GM12878 (cell line): ENCODE measurements around the gene BNC2. TPM values are rescaled to one million over a fixed set of nuclear protein-coding genes. Genes with fewer than 3 reads are reported as not detected.

Experiments
- ATAC-seq: fragments of 200-7000 bp; cut with Tn5 transposase; 3 replicates; pipeline ENCODE4 v1.9.1; 2020; ENCODE audit warnings: mild to moderate bottlenecking, moderate library complexity
- BruUV-seq: library from RNA; stranded (reverse); fragments of 400-500 nt; replicated peaks from 2 replicates; lab custom pipeline; 2021; lab: Mats Ljungman, UMichigan
- CTCF ChIA-PET: fragments of 300-600 bp; sonication (Branson Sonifier 250); formaldehyde crosslinking; extraction: SDS; loops from one replicate; lab custom pipeline; 2021; ENCODE audit warnings: inconsistent platforms; lab: Yijun Ruan, JAX
- POLR2A ChIA-PET: fragments of 350-600 bp; formaldehyde crosslinking; extraction: SDS; loops from one replicate; lab custom pipeline; 2021; ENCODE audit warnings: inconsistent platforms; lab: Charles Lee
- RAD21 ChIA-PET: fragments of 300-600 bp; sonication (Branson Sonifier 250); formaldehyde crosslinking; loops from one replicate; lab custom pipeline; 2023; ENCODE audit warnings: antibody characterized with exemption; ENCODE audit not compliant: unreplicated experiment; lab: Charles Lee
- SMC1A ChIA-PET: fragments of 300-600 bp; sonication (Branson Sonifier 250); formaldehyde crosslinking; loops from one replicate; lab custom pipeline; 2023; ENCODE audit not compliant: unreplicated experiment, uncharacterized antibody; lab: Charles Lee
- DNase-seq: peaks from one replicate; pipeline ENCODE4 v3.0.0-alpha.2; 2011; ENCODE audit warnings: low read depth, low spot score
- FAIRE-seq: peaks from 3 replicates; lab custom pipeline; 2011; peaks lifted over from hg19 to GRCh38; lab: Jason Lieb, UNC
- H2AFZ ChIP-seq: 2 replicates; pipeline ENCODE4 v1.6.0; 2011; ENCODE audit warnings: low read depth, low read length, control low read depth; ENCODE audit not compliant: control insufficient read depth
- H3K27ac ChIP-seq: 2 replicates; pipeline ENCODE4 v1.5.1; 2011; ENCODE audit warnings: control low read depth; ENCODE audit not compliant: control insufficient read depth, insufficient read depth
- H3K27me3 ChIP-seq, 2 experiments: replicated peaks in 1 of 2; 2 replicates each; pipeline versions ENCODE4 v1.6.0 to v1.6.1; 2011; ENCODE audit warnings: low read length in 1 of 2; ENCODE audit not compliant: control insufficient read depth in 2 of 2, insufficient read depth in 2 of 2
- H3K36me3 ChIP-seq, 2 experiments: 2 replicates each; pipeline ENCODE4 v1.5.1; 2011; ENCODE audit warnings: low read length in 1 of 2; ENCODE audit not compliant: control insufficient read depth in 2 of 2, insufficient read depth in 2 of 2
- H3K4me1 ChIP-seq: 2 replicates; pipeline ENCODE4 v1.6.1; 2011; ENCODE audit warnings: mild to moderate bottlenecking, low read length, moderate library complexity, mixed read lengths; ENCODE audit not compliant: control insufficient read depth, insufficient read depth
- H3K4me2 ChIP-seq: 2 replicates; pipeline ENCODE4 v1.6.0; 2011; ENCODE audit warnings: control low read depth; ENCODE audit not compliant: control insufficient read depth, insufficient read depth
- H3K4me3 ChIP-seq: fragments of 200-600 bp; sonication (generic); 2 replicates; pipeline ENCODE4 v1.5.1; 2016
- H3K79me2 ChIP-seq: 2 replicates; pipeline ENCODE4 v1.6.0; 2011; ENCODE audit warnings: low read length; ENCODE audit not compliant: control insufficient read depth, insufficient read depth
- H3K9ac ChIP-seq: 2 replicates; pipeline ENCODE4 v1.8.0; 2011; ENCODE audit warnings: low read length, control low read depth, mixed read lengths; ENCODE audit not compliant: control insufficient read depth, insufficient read depth
- H3K9me3 ChIP-seq: replicated peaks from 3 replicates; pipeline ENCODE4 v1.5.1; 2011; ENCODE audit warnings: mild to moderate bottlenecking, low read length; ENCODE audit not compliant: control insufficient read depth, insufficient read depth
- H4K20me1 ChIP-seq: 2 replicates; pipeline ENCODE4 v1.6.0; 2011; ENCODE audit not compliant: control insufficient read depth, insufficient read depth
- ATF7 ChIP-seq: fragments of 450-650 bp; IDR thresholded peaks from 2 replicates; pipeline ENCODE4 v1.6.1; 2016; ENCODE audit warnings: low read depth, mild to moderate bottlenecking
- BMI1 ChIP-seq: fragments of 450-650 bp; IDR thresholded peaks from 2 replicates; pipeline ENCODE4 v1.6.1; 2016; ENCODE audit warnings: mild to moderate bottlenecking, moderate library complexity, borderline replicate concordance
- MEF2B ChIP-seq: fragments of 450-650 bp; IDR thresholded peaks from 2 replicates; pipeline ENCODE4 v1.6.1; 2018; ENCODE audit warnings: mild to moderate bottlenecking, moderate library complexity; ENCODE audit not compliant: partially characterized antibody, poor library complexity, severe bottlenecking
- PAX5 ChIP-seq: IDR thresholded peaks from 2 replicates; pipeline ENCODE4 v1.6.1; 2011; ENCODE audit warnings: low read depth, low read length, borderline replicate concordance
- SMARCA5 ChIP-seq: fragments of 450-650 bp; IDR thresholded peaks from 2 replicates; pipeline ENCODE4 v1.6.1; 2017; ENCODE audit warnings: mild to moderate bottlenecking
- TARDBP ChIP-seq: IDR thresholded peaks from 2 replicates; pipeline ENCODE4 v1.6.1; 2016; ENCODE audit warnings: borderline replicate concordance
- WGBS: methylation state at CpG from one replicate; pipeline ENCODE4 v1.1.6; 2016; ENCODE audit warnings: low lambda C conversion rate; ENCODE audit not compliant: insufficient replicate concordance, insufficient coverage; ENCODE audit errors: missing lambda C conversion rate; 5-methylcytosine and 5-hydroxymethylcytosine counted together
- in situ Hi-C: fragments of 300-500 bp; cut with MboI; formaldehyde crosslinking; loops from 9 replicates; pipeline ENCODE4 v1.14.3; 2018; ENCODE audit warnings: mixed read lengths
- intact Hi-C: fragments of 100-400 bp; cut with micrococcal nuclease; formaldehyde crosslinking; loops from one replicate; pipeline ENCODE4 v1.14.2; 2022; ENCODE audit not compliant: unreplicated experiment
- polyA plus RNA-seq, 11 experiments: library from polyadenylated mRNA; depleted of rRNA in 4 of 11; unstranded in 6 of 11; stranded (reverse) in 5 of 11; fragments of >200 nt; fragmentation: Nextera tagmentation in 4 of 11; fragmentation: Illumina TruSeq in 1 of 11; extraction: Ambion mirVana in 4 of 11; extraction: Trizol in 1 of 11; gene quantifications; 1 replicate in 1 of 11; 2 replicates in 10 of 11; pipeline versions ENCODE4 v1.2.1 to v1.2.3, GENCODE V29; 2011 to 2016; ENCODE audit warnings: inconsistent platforms in 2 of 11, missing spikeins in 2 of 11, low read depth in 1 of 11
- total RNA-seq, 4 experiments: library from RNA; depleted of rRNA in 3 of 4; stranded (reverse); fragments of >200 nt in 3 of 4; fragmentation: Illumina TruSeq in 1 of 4; extraction: Trizol in 1 of 4; gene quantifications; 2 replicates each; pipeline versions ENCODE4 v1.2.1 to v1.2.3, GENCODE V29; 2013 to 2021

BNC2 gene
- total and polyA plus RNA-seq, 10 of the 15 experiments (the other 5 are each of a cell fraction or from before 2014, with no cell fraction given) = 0.05 to 14.5 (median 0.26) TPM

GRCh38 chr9:16453390-16453789, 417.1 kb downstream of the BNC2 start (continued):
- TF ChIP-seq TARDBP (no peak), ATF7 (peak; percentile 46; the same call in 1 of the 2 replicates)

DNA sequence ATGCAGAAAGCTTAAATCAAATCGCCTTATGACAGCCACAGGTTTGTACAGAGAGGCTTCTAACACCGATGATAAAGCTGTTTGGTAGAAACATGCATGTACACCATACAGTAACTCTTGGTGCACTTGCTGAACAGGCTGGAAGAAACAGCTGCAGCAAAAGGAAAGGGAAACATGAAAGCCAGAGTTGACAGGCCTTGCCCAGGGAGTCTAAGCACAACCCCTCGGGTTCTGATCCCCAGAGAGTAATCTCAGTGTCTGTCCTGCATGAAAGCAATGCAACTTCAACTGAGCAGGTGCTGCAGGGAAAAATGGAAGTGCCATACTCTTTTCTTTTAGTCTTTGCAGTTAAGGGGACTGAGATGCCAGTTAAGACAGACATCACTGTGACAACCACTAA, 419.9 kb downstream of the BNC2 start:
- H3K9ac ChIP-seq = no peak overlapping the region
- CTCF ChIA-PET = interaction anchor here (1.0 to 1.7 kb wide), 3 partner anchors 18 to 74 kb away, joined by 3 to 5 read pairs (median 4); no protein-coding TSS in a partner anchor
- FAIRE-seq (no peak), DNase-seq (no peak)
- H3K36me3 ChIP-seq = no peaks in the 10 kb centered on the region
- RAD21 ChIA-PET = interaction anchor here (0.8 to 2.0 kb wide), 4 partner anchors 8 to 72 kb away, joined by 3 to 10 read pairs (median 4); no protein-coding TSS in a partner anchor
- no peaks in the 10 kb centered on the region for H3K4me1 ChIP-seq
- no peak overlapping the region for H3K4me3 ChIP-seq
- POLR2A ChIA-PET = no interaction called here
- H3K9me3 ChIP-seq = no peaks in the 10 kb centered on the region
- H4K20me1 ChIP-seq = no peaks in the 10 kb centered on the region
- H3K79me2 ChIP-seq = no peaks in the 10 kb centered on the region
- no peaks in the 10 kb centered on the region for H3K27me3 ChIP-seq
- in situ Hi-C loops = no loop called here
- no peak for TF ChIP-seq BMI1
- TF ChIP-seq MEF2B = peak; percentile 89
- TF ChIP-seq, all 136 proteins: peak for 1
- no peak overlapping the region for H3K4me2 ChIP-seq
- SMC1A ChIA-PET = interaction anchor here (0.8 to 3.2 kb wide), 8 partner anchors 8 to 71 kb away, joined by 3 to 18 read pairs (median 6); no protein-coding TSS in a partner anchor
- ATAC-seq = peak; percentile 74
- H2AFZ ChIP-seq = peak overlapping the region; percentile 51
- no peak overlapping the region for H3K27ac ChIP-seq
- WGBS = 2% methylated on average over 3 of the region's 3 CpGs
- BruUV-seq = no TSS peak
- intact Hi-C loops = loop anchor here (5.0 kb wide), 1 partner anchor 37 kb away; no protein-coding TSS in a partner anchor

- no peak for DNase-seq
- no TSS peak for BruUV-seq
- Histone ChIP-seq H3K4me3 (no peak overlapping the region), H3K36me3 (no peaks in the 10 kb centered on the region), H3K4me1 (no peaks in the 10 kb centered on the region), H3K4me2 (no peak overlapping the region), H3K27ac (no peak overlapping the region), H3K79me2 (no peaks in the 10 kb centered on the region), H3K27me3 (no peaks in the 10 kb centered on the region), H3K9ac (no peak overlapping the region), H2AFZ (no peak overlapping the region), H3K9me3 (no peaks in the 10 kb centered on the region), H4K20me1 (no peaks in the 10 kb centered on the region)
- ChIA-PET RAD21 (interaction anchor here (0.8 to 2.0 kb wide), 3 partner anchors 9 to 34 kb away, joined by 3 to 10 read pairs (median 5); no protein-coding TSS in a partner anchor), SMC1A (interaction anchor here (0.5 to 3.2 kb wide), 9 partner anchors 9 to 74 kb away, joined by 3 to 18 read pairs (median 4); no protein-coding TSS in a partner anchor), POLR2A (no interaction called here), CTCF (interaction anchor here (1.0 to 1.7 kb wide), 4 partner anchors 10 to 74 kb away, joined by 3 to 5 read pairs (median 4); no protein-coding TSS in a partner anchor)
- ATAC-seq = no peak
- FAIRE-seq = no peak
- TF ChIP-seq SMARCA5 (no peak), PAX5 (no peak)
- in situ Hi-C loops (no loop called here), intact Hi-C loops (loop anchor here (5.0 kb wide), 1 partner anchor 37 kb away; no protein-coding TSS in a partner anchor)
Observed at GRCh38 chr9:16450043-16450442, 420.4 kb downstream of the BNC2 start.
